GM18526 (cell line): ENCODE measurements around the gene ACBD3.

Experiments
- POLR2A ChIP-seq: IDR thresholded peaks from 3 replicates; pipeline ENCODE4 v1.6.1; 2011; ENCODE audit not compliant: insufficient read length; ENCODE audit errors: extremely low read depth

ACBD3 gene

DNA sequence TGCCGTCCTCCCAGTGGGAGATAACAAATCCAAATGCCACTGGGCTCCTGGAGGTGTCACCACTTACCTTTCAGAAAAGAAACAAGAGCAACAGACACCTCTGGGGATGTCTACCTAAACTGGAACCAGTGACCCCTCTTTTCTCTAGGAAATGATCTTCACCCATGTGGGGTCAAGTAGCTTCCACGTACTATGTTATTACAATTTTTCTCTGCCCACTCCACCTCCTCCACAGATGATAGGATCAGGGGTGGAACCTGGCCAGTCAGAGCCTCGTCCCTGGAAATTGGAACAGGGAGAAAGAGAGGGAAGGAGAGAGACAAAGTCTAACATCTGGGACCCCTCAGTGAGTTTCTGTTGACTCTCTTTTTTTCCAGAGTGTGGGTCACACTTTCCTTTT is 73.9 kb downstream of the ACBD3 start:
- TF ChIP-seq POLR2A, result no peak

DNA sequence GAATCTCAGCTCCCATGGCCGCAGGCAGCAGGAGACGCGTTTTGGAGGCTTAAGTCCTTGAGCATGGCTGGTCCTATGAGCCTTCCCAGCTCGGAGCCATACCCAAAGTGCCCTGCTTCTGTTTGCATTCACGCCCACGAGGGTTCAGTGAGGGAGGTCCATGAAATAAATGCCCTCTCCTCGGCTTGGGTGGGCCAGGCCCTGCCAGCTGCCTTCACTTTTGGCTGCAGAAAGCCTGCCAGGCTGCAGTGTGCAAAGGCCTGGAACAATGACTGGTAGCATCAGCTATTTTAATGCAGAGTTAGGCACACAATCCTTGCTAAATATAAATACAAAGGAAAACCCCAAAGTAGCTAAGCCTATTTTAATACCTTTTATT is 74.7 kb downstream of the ACBD3 start:
- TF ChIP-seq POLR2A, result no peak

DNA sequence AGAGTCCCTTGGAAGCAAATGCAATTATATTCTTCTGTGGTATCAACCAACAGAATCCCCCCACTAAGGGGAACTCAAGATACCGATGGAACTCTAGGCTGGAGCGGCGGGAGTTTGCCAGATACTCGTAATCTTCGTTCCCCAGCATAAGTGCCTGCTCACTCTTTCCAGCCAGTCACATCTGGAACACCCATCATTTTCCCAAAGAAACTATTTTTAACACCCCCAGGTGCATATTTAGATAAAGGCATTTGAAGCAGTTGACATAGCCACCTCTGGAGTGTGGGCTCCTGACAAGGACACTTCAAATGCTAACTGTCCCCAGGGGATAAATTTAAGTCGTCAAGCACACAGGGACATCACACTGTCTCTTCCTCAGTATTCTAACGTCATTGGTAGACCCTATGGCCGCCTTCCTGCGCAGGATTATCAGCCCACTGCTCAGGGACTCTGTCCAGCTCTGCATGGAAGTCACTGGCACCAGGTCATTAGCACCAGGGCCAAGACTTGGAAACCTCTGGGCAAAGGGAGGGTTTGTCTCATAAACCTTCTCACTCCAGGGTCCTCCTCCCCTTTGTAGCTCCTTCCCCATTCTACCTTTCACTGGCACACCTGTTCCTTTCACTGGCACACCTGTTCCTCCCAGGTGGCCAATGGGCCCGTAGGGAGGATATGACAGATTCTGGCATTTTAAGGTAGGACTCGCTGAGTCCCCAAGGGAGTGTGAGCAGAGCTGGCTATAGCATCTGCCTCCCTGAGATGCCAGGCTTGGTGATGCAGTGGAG is 75.3 kb downstream of the ACBD3 start:
- TF ChIP-seq POLR2A, result no peak

DNA sequence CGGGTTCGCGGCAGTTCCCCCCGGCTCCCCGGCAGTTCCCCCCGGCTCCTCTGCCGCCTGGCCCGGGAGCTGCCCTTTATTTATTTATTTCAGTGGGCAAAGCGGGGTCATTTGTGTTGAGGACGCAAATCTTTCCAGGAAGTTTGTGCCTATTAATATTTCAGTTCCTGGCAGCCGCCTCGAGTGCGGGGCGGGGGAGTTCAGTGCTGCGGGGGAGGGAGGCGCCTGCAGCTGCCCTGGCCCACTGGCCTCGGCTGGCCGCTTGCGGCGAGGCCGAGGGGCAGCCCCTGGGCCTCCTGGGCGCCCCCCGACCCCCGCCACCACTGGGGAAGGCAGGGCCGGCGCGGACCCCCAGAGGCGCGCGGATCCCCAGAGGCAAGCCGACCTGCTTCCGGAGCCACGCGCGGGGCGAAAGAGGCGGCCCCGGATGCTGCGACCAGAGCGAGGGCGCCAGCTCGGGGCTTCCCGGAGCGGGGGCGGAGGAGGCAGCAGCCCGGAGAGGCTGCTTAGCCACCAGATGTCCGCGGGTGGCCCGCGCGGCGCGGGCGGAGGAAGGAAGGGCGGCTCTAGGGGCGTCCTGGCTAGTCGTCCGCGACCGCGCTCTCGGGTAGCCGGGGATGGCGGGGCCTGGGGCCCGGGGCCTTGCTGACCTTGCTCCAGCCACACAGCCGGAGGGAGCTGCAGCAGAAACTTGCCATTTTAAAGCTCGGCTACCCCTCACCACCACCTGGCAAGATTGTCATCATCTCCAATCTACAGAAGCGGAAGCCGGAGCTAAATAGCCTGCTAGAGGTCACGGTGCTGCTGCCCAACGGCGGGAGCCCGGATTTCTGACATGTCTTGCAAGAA is 76.1 kb downstream of the ACBD3 start:
- peak; percentile 64 for TF ChIP-seq POLR2A

- peak; percentile 62 for TF ChIP-seq POLR2A
Measured at GRCh38 chr1:226109829-226110248, 76.7 kb downstream of the ACBD3 start.

DNA sequence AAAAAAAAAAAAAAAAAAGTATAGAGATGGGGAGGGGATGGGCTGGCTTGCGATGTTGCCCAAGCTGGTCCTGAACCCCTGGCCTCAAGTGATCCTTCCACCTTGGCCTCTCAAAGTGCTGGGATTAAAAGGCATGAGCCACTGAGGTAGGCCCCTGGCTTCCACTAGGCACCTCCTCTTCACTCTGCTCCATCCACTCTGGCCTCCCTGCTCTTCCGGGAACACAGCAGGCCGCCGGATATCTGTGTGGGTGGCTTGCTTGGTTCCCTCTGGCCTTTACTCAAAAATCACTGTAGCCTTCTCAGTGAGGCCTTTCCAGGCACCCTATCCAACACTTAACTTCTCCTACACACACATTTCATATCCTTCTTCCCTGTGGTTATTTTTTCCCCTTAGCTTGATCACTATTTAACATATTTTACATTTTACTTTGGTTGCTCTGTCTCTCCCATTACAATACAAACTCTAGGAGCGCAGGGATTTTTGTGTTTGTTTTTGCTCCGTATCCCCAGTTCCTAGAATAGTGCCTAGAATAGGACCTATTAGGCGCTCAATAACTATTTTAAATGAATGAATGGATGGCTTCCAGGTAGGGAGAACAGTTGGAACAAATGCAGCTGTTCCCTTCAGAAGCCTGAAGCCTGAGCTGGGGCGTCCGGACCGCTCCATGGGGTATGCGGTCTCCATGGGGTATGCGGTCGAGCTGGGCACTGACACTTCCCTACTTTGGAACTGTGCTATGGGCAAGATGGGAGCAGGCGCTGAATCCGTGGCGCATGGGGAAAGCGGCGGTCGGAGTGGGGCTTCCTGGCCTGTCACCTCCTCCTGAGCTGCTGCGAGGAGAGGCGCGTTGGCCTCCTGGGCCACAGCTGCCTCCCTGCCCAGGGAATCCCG is 77.4 kb downstream of the ACBD3 start:
- no peak for TF ChIP-seq POLR2A

- TF ChIP-seq POLR2A, result no peak
Measured at GRCh38 chr1:226107471-226108460, 78.8 kb downstream of the ACBD3 start.

GRCh38 chr1:226104671-226105121 is 81.8 kb downstream of the ACBD3 start:
- no peak for TF ChIP-seq POLR2A

- no peak for TF ChIP-seq POLR2A
Measured at GRCh38 chr1:226100436-226101391, 85.8 kb downstream of the ACBD3 start.

DNA sequence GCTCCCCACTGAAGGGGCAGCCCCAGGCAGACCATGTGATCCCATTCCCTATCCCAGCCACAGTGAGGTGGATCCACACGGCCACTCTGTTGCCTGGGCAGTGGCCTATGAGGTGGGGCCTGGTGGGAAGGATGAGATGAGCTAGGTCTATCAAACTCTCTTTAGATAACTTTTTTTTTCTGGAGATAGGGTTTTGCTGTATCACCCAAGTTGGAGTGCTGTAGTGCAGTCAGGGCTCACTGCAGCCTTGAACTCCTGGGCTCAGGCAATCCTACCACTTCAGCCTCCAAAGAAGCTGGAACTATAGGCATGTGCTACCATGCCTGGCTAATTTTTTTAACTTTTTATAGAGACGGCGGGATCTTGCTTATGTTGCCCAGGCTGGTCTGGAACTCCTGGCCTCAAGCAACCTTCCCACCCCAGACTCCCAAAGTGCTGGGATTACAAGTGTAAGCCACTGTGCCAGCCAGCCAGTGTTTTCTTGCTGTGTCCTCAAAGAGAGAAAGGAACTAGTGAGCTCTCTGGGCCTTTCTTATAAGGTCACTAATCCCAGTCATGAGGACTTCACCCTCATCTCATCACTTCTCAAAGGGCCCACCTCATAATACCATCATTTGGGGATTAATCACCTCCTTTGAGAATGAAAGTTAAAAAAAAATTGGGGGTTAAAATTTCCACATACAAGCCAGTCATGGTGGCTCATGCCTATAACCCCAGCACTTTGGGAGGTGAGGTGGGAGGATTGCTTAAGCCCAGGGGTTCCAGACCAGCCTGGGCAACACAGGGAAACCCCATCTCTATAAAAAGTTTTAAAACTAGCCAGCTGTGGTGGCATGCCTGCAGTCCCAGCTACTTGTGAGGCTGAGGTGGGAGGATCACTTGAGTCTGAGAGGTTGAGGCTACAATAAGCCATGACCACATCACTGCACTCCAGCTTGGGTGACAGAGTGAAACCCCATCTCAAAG is 87.4 kb downstream of the ACBD3 start:
- TF ChIP-seq POLR2A, result no peak

- no peak for TF ChIP-seq POLR2A
Measured at GRCh38 chr1:226097866-226098625, 88.5 kb downstream of the ACBD3 start.
